A549 (cell line): ENCODE results near the gene F8. TPM values are rescaled to one million over a fixed set of nuclear protein-coding genes. Genes with fewer than 3 reads are reported as not detected.

Source experiments
- ATAC-seq, 2 experiments: fragments of 200-7000 bp in 1 of 2; fragments of >200 bp in 1 of 2; cut with Nextera tagmentation in 1 of 2; cut with Tn5 transposase in 1 of 2; 3 replicates each; pipeline versions ENCODE4 v1.8.0 to v1.9.1; 2018 to 2020; ENCODE audit warnings: mild to moderate bottlenecking in 1 of 2, moderate library complexity in 1 of 2
- CTCF ChIA-PET: fragments of 300-600 bp; sonication (Branson Sonifier 250); formaldehyde crosslinking; extraction: SDS; loops from one replicate; lab custom pipeline; 2021; ENCODE audit warnings: antibody characterized with exemption, inconsistent platforms; lab: Yijun Ruan, JAX
- POLR2A ChIA-PET: fragments of 350-600 bp; formaldehyde crosslinking; extraction: SDS; loops from one replicate; lab custom pipeline; 2021; ENCODE audit warnings: antibody characterized with exemption, inconsistent platforms; lab: Yijun Ruan, JAX
- DNase-seq, 2 experiments: peaks; one replicate each; pipeline versions ENCODE4 v3.0.0 to v3.0.0-alpha.2; 2011 to 2016; ENCODE audit warnings: low read depth in 1 of 2, low spot score in 1 of 2
- FAIRE-seq: peaks from 2 replicates; lab custom pipeline; 2011; peaks lifted over from hg19 to GRCh38; lab: Jason Lieb, UNC
- H3K27ac ChIP-seq, 2 experiments: fragments of >200 bp; sonication (Bioruptor Twin); formaldehyde crosslinking; 3 replicates each; pipeline ENCODE4 v1.5.1; 2016 to 2017
- H3K4me1 ChIP-seq: fragments of >200 bp; sonication (Bioruptor Twin); formaldehyde crosslinking; 3 replicates; pipeline ENCODE4 v1.6.1; 2016
- H3K4me2 ChIP-seq: fragments of >200 bp; sonication (Bioruptor Twin); formaldehyde crosslinking; 3 replicates; pipeline ENCODE4 v1.6.1; 2016
- H3K4me3 ChIP-seq: fragments of >200 bp; sonication (Bioruptor Twin); formaldehyde crosslinking; 3 replicates; pipeline ENCODE4 v1.5.1; 2016
- H3K9me3 ChIP-seq: fragments of >200 bp; sonication (Bioruptor Twin); formaldehyde crosslinking; 3 replicates; pipeline ENCODE4 v1.6.1; 2016
- CBX2 ChIP-seq: fragments of 200-600 bp; sonication (generic); IDR thresholded peaks from 2 replicates; pipeline ENCODE4 v1.6.1; 2016; ENCODE audit warnings: low read depth, mild to moderate bottlenecking, borderline replicate concordance
- CBX8 ChIP-seq: fragments of 200-600 bp; sonication (generic); IDR thresholded peaks from 2 replicates; pipeline ENCODE4 v1.6.1; 2016
- CHD2 ChIP-seq: fragments of 150-350 bp; IDR thresholded peaks from 2 replicates; pipeline ENCODE4 v1.6.1; 2014; ENCODE audit warnings: low read length; ENCODE audit not compliant: partially characterized antibody
- EP300 ChIP-seq, 2 experiments: fragments of >200 bp; sonication (Bioruptor Twin); formaldehyde crosslinking; IDR thresholded peaks; 2 replicates in 1 of 2; 3 replicates in 1 of 2; pipeline ENCODE4 v1.6.1; 2016 to 2017
- FOSL2 ChIP-seq, 2 experiments: fragments of 450-650 bp in 1 of 2; fragments of >200 bp in 1 of 2; sonication (Bioruptor Twin) in 1 of 2; formaldehyde crosslinking; IDR thresholded peaks; 2 replicates each; pipeline versions ENCODE4 v1.5.0 to v1.6.1; 2016 to 2020; ENCODE audit warnings: mild to moderate bottlenecking in 1 of 2, moderate library complexity in 1 of 2
- HEYL ChIP-seq: fragments of 250-450 bp; sonication (Bioruptor Pico); IDR thresholded peaks from 2 replicates; pipeline ENCODE4 v1.8.0; 2021; ENCODE audit warnings: mild to moderate bottlenecking, moderate library complexity
- HOXB5 ChIP-seq: fragments of 250-450 bp; sonication (Bioruptor Pico); IDR thresholded peaks from 2 replicates; pipeline ENCODE4 v1.5.0; 2020; ENCODE audit warnings: mild to moderate bottlenecking, moderate library complexity
- KDM5A ChIP-seq: fragments of 200-600 bp; sonication (generic); IDR thresholded peaks from 2 replicates; pipeline ENCODE4 v1.6.1; 2016; ENCODE audit warnings: antibody characterized with exemption, mild to moderate bottlenecking
- MAZ ChIP-seq: fragments of 150-350 bp; IDR thresholded peaks from 2 replicates; pipeline ENCODE4 v1.6.1; 2014; ENCODE audit warnings: antibody characterized with exemption, low read depth, low read length, borderline replicate concordance
- NPAS2 ChIP-seq: fragments of 250-450 bp; sonication (Bioruptor Pico); IDR thresholded peaks from 2 replicates; pipeline ENCODE4 v1.8.0; 2022; ENCODE audit warnings: mild to moderate bottlenecking, moderate library complexity, borderline replicate concordance
- PHF8 ChIP-seq: fragments of 200-600 bp; sonication (generic); IDR thresholded peaks from 2 replicates; pipeline ENCODE4 v1.6.1; 2016; ENCODE audit warnings: low read depth, mild to moderate bottlenecking, antibody characterized with exemption, moderate library complexity, borderline replicate concordance
- POLR2AphosphoS2 ChIP-seq: conservative IDR thresholded peaks from 2 replicates; pipeline ENCODE4 v1.6.1; 2012; ENCODE audit warnings: low read length, improper control_type of control experiment, inconsistent platforms
- RAD21 ChIP-seq, 2 experiments: fragments of >200 bp in 1 of 2; sonication (Bioruptor Twin) in 1 of 2; formaldehyde crosslinking in 1 of 2; IDR thresholded peaks in 1 of 2; conservative IDR thresholded peaks in 1 of 2; 2 replicates in 1 of 2; 3 replicates in 1 of 2; pipeline ENCODE4 v1.6.1; 2012 to 2018; ENCODE audit warnings: inconsistent platforms in 1 of 2
- RARB ChIP-seq: fragments of 250-450 bp; sonication (Bioruptor Pico); IDR thresholded peaks from 2 replicates; pipeline ENCODE4 v1.8.0; 2021; ENCODE audit warnings: mild to moderate bottlenecking, moderate library complexity
- RFX5 ChIP-seq: fragments of 450-650 bp; IDR thresholded peaks from 2 replicates; pipeline ENCODE4 v1.7.1; 2014; ENCODE audit warnings: antibody characterized with exemption, mild to moderate bottlenecking, moderate library complexity
- ZC3H11A ChIP-seq: fragments of 450-650 bp; IDR thresholded peaks from 2 replicates; pipeline ENCODE4 v1.6.1; 2014; ENCODE audit warnings: antibody characterized with exemption, mild to moderate bottlenecking
- whole genome bisulfite sequencing: methylation state at CpG from one replicate; pipeline ENCODE4 v1.1.6; 2017; ENCODE audit errors: missing lambda C conversion rate; 5-methylcytosine and 5-hydroxymethylcytosine counted together
- polyA plus RNA-seq, 4 experiments: library from polyadenylated mRNA; depleted of rRNA in 3 of 4; stranded (reverse); fragments of >200 nt; fragmentation: RNase III in 1 of 4; extraction: RNeasy Plus Mini Kit Qiagen cat#74134 plus additional on column Dnase treatment in 1 of 4; gene quantifications; 2 replicates in 3 of 4; 3 replicates in 1 of 4; pipeline ENCODE4 v1.2.3, GENCODE V29; 2011 to 2017
- TF ChIP-seq, protein P1 (sequence below): fragments of 250-450 bp; sonication (Bioruptor Pico); IDR thresholded peaks from 2 replicates; pipeline ENCODE4 v1.5.0; 2020; ENCODE audit warnings: low read depth, mild to moderate bottlenecking, moderate library complexity
- TF ChIP-seq, protein P2 (sequence below): fragments of 200-600 bp; sonication (generic); IDR thresholded peaks from 2 replicates; pipeline ENCODE4 v1.6.1; 2016; ENCODE audit warnings: antibody characterized with exemption, mild to moderate bottlenecking, moderate library complexity
- TF ChIP-seq, protein P3 (sequence below): fragments of 150-350 bp; IDR thresholded peaks from 2 replicates; pipeline ENCODE4 v1.6.1; 2014; ENCODE audit warnings: low read depth, mild to moderate bottlenecking, low read length
- TF ChIP-seq, protein P4 (sequence below): fragments of >200 bp; sonication (Bioruptor Twin); formaldehyde crosslinking; IDR thresholded peaks from 2 replicates; pipeline ENCODE4 v1.6.1; 2016
- TF ChIP-seq, protein P5 (sequence below): IDR thresholded peaks from 2 replicates; pipeline ENCODE4 v1.6.1; 2012
- TF ChIP-seq, protein P6 (sequence below): fragments of >200 bp; sonication (Bioruptor Twin); formaldehyde crosslinking; IDR thresholded peaks from 3 replicates; pipeline ENCODE4 v1.6.1; 2016
- TF ChIP-seq, protein P7 (sequence below): IDR thresholded peaks from 2 replicates; pipeline ENCODE4 v1.6.1; 2012; ENCODE audit warnings: low read depth, borderline replicate concordance

The F8 gene
- polyA plus RNA-seq, 2 of the 4 experiments (the other 2 are of a cell fraction) = 4.3 to 6.9 TPM

DNA sequence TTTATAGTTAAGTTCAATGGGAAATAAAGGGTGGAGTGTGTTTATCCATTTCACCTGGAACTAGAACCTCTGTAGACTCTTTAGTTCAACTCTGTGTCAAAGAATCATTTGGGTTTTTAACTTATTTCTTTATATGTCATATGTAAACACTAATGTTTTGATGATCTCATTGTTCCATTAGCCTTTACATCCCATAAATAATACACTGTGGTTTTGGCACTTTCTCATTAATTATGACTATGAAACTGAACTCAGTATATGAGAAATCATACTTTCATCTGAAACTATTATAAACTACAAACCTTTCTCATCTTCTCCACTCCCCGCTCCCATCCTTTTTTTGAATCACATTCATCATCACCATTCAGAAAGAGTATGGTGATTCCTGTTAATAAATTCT, 31.0 kb downstream of the F8 start:
- no peak for TF ChIP-seq CBX8
- TF ChIP-seq, protein P1, sequence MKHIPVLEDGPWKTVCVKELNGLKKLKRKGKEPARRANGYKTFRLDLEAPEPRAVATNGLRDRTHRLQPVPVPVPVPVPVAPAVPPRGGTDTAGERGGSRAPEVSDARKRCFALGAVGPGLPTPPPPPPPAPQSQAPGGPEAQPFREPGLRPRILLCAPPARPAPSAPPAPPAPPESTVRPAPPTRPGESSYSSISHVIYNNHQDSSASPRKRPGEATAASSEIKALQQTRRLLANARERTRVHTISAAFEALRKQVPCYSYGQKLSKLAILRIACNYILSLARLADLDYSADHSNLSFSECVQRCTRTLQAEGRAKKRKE (CRISPR knock-in tag) = no peak
- TF ChIP-seq, protein P2, sequence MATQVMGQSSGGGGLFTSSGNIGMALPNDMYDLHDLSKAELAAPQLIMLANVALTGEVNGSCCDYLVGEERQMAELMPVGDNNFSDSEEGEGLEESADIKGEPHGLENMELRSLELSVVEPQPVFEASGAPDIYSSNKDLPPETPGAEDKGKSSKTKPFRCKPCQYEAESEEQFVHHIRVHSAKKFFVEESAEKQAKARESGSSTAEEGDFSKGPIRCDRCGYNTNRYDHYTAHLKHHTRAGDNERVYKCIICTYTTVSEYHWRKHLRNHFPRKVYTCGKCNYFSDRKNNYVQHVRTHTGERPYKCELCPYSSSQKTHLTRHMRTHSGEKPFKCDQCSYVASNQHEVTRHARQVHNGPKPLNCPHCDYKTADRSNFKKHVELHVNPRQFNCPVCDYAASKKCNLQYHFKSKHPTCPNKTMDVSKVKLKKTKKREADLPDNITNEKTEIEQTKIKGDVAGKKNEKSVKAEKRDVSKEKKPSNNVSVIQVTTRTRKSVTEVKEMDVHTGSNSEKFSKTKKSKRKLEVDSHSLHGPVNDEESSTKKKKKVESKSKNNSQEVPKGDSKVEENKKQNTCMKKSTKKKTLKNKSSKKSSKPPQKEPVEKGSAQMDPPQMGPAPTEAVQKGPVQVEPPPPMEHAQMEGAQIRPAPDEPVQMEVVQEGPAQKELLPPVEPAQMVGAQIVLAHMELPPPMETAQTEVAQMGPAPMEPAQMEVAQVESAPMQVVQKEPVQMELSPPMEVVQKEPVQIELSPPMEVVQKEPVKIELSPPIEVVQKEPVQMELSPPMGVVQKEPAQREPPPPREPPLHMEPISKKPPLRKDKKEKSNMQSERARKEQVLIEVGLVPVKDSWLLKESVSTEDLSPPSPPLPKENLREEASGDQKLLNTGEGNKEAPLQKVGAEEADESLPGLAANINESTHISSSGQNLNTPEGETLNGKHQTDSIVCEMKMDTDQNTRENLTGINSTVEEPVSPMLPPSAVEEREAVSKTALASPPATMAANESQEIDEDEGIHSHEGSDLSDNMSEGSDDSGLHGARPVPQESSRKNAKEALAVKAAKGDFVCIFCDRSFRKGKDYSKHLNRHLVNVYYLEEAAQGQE = no peak
- TF ChIP-seq ZC3H11A = no peak
- TF ChIP-seq CBX2 = no peak
- no peak for TF ChIP-seq CHD2
- TF ChIP-seq, protein P3, sequence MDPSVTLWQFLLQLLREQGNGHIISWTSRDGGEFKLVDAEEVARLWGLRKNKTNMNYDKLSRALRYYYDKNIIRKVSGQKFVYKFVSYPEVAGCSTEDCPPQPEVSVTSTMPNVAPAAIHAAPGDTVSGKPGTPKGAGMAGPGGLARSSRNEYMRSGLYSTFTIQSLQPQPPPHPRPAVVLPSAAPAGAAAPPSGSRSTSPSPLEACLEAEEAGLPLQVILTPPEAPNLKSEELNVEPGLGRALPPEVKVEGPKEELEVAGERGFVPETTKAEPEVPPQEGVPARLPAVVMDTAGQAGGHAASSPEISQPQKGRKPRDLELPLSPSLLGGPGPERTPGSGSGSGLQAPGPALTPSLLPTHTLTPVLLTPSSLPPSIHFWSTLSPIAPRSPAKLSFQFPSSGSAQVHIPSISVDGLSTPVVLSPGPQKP = no peak
- TF ChIP-seq MAZ = no peak
- TF ChIP-seq, protein P4, sequence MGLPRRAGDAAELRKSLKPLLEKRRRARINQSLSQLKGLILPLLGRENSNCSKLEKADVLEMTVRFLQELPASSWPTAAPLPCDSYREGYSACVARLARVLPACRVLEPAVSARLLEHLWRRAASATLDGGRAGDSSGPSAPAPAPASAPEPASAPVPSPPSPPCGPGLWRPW = no peak
- no peak for TF ChIP-seq FOSL2 (IDR thresholded peaks at IDR 0.05)
- TF ChIP-seq FOSL2 (CRISPR knock-in tag; IDR thresholded peaks at IDR 0.05) = no peak
- TF ChIP-seq RARB (CRISPR knock-in tag) = no peak
- no peak for TF ChIP-seq RFX5
- TF ChIP-seq, protein P5, sequence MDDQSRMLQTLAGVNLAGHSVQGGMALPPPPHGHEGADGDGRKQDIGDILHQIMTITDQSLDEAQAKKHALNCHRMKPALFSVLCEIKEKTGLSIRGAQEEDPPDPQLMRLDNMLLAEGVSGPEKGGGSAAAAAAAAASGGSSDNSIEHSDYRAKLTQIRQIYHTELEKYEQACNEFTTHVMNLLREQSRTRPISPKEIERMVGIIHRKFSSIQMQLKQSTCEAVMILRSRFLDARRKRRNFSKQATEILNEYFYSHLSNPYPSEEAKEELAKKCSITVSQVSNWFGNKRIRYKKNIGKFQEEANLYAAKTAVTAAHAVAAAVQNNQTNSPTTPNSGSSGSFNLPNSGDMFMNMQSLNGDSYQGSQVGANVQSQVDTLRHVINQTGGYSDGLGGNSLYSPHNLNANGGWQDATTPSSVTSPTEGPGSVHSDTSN = no peak
- no peak for TF ChIP-seq EP300 (IDR thresholded peaks at IDR 0.05)
- TF ChIP-seq PHF8 = no peak
- peak; percentile 96 for FAIRE-seq
- ChIA-PET POLR2A (interaction anchor here (1.0 kb wide), 1 partner anchor 35 kb away, joined by 3 read pairs; the partner anchor contains the start of gene FUNDC2), CTCF (interaction anchor here (1.4 kb wide), 1 partner anchor 65 kb away, joined by 5 read pairs; no protein-coding TSS in a partner anchor)
- no peak for ATAC-seq
- DNase-seq = no peak
- 96% methylated on average over 1 of the region's 1 CpG for WGBS
- no peak overlapping the region for H3K4me2 ChIP-seq
- no peak overlapping the region for H3K27ac ChIP-seq
- H3K4me1 ChIP-seq = peaks cover 10% of the 10 kb centered on the region; the same call in 1 of the 3 replicates
- H3K9me3 ChIP-seq = no peaks in the 10 kb centered on the region
- no peak overlapping the region for H3K4me3 ChIP-seq

DNA sequence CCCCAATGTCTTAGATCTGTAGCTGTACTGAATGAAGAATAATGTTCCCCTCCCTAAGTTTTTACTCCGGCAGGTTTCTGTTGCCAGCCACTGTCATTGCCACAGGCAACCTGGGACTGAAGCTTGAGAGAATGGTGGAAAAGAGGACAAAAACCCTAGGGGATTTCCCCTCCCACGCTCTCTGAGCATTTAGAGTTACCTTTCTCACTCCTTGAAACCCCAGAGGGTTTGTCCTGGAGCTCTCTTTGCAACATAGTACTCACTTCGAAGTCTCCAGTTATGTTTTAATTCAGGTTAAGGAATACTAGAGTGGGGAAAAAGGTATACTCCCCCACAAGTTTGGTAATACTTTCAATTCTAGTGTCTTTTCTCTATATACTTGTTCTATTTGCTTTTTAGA, 31.5 kb downstream of the F8 start:
- no peak for FAIRE-seq
- H3K9me3 ChIP-seq = no peaks in the 10 kb centered on the region
- CTCF ChIA-PET = interaction anchor here (0.9 to 1.4 kb wide), 2 partner anchors 9 to 66 kb away, joined by 4 to 5 read pairs; no protein-coding TSS in a partner anchor
- POLR2A ChIA-PET = interaction anchor here (1.0 kb wide), 1 partner anchor 36 kb away, joined by 3 read pairs; the partner anchor contains the start of gene FUNDC2
- WGBS = 50% methylated on average over 3 of the region's 3 CpGs
- ATAC-seq = no peak
- H3K4me2 ChIP-seq = no peak overlapping the region
- H3K4me3 ChIP-seq = no peak overlapping the region
- no peak for DNase-seq
- peaks cover 10% of the 10 kb centered on the region; the same call in 1 of the 3 replicates for H3K4me1 ChIP-seq
- H3K27ac ChIP-seq = no peak overlapping the region
- no peak for TF ChIP-seq RAD21 (conservative IDR thresholded peaks at IDR 0.05 in 1 of 2, IDR thresholded peaks at IDR 0.05 in 1 of 2)
- TF ChIP-seq NPAS2 (CRISPR knock-in tag) = no peak
- TF ChIP-seq HOXB5 = no peak
- no peak for TF ChIP-seq KDM5A
- no peak for TF ChIP-seq RFX5
- TF ChIP-seq, protein P6, sequence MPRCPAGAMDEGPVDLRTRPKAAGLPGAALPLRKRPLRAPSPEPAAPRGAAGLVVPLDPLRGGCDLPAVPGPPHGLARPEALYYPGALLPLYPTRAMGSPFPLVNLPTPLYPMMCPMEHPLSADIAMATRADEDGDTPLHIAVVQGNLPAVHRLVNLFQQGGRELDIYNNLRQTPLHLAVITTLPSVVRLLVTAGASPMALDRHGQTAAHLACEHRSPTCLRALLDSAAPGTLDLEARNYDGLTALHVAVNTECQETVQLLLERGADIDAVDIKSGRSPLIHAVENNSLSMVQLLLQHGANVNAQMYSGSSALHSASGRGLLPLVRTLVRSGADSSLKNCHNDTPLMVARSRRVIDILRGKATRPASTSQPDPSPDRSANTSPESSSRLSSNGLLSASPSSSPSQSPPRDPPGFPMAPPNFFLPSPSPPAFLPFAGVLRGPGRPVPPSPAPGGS = no peak
- TF ChIP-seq, protein P7, sequence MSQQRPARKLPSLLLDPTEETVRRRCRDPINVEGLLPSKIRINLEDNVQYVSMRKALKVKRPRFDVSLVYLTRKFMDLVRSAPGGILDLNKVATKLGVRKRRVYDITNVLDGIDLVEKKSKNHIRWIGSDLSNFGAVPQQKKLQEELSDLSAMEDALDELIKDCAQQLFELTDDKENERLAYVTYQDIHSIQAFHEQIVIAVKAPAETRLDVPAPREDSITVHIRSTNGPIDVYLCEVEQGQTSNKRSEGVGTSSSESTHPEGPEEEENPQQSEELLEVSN = no peak
- TF ChIP-seq MAZ = no peak
- no peak for TF ChIP-seq POLR2AphosphoS2
- no peak for TF ChIP-seq HEYL
- TF ChIP-seq, protein P1 (CRISPR knock-in tag) = no peak
